Measurements from ENCODE around the gene GPR146.

DNA sequence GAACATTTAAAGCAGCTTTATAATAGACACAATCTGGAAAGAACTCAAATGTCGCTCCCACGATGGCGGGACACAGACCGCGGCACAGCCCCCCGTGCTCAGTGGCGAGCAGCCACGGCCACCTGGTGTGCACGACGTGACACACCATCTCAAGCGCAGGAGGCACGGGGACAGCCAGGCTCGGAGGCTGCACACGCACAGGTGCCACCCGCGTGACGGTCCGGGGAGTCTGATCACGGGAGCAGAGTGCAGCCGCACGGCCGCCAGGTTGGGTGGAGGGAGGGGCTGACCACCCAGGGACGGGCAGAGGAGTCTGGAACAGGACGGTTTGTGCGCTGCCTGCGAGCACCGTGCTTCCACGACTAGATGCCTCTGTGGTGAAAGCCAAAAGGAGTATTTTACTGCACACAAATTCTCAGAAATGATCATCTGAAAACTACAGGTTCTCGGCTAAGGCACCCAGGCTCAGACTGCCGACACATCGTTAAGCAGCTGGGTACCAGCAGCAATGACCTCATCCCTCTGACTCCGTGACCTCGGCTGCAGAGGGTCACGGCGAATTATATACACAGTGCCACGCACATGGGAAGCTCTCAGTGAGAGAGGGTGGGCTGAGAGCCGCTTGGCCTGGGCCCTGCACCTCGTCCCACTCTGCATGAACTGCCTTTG, 36.0 kb downstream of the GPR146 start:
- TF ChIP-seq EZH2 (IDR thresholded peaks at IDR 0.05), result no peak
- no peak for TF ChIP-seq POLR2AphosphoS5 (IDR thresholded peaks at IDR 0.05; ENCODE audit: borderline replicate concordance, low read depth, low read length)
- TF ChIP-seq FOXP2 (optimal IDR thresholded peaks at IDR 0.05; ENCODE audit: control extremely low read depth, extremely low read length, insufficient read depth), result no peak
